Astrocyte (in vitro differentiated cells and primary cell): ENCODE data around the gene RPS2. TPM values are rescaled to one million over a fixed set of nuclear protein-coding genes. Genes with fewer than 3 reads are reported as not detected.

Experiments used
- DNase-seq: peaks from one replicate; pipeline ENCODE4 v3.0.0-alpha.2; 2010; ENCODE audit warnings: low read depth
- FAIRE-seq: peaks from 2 replicates; lab custom pipeline; 2011; peaks lifted over from hg19 to GRCh38; lab: Jason Lieb, UNC
- H2AFZ ChIP-seq: 2 replicates; pipeline ENCODE4 v1.6.0; 2012; ENCODE audit warnings: low read depth, low read length, inconsistent platforms
- H3K27ac ChIP-seq: 2 replicates; pipeline ENCODE4 v1.5.1; 2011; ENCODE audit warnings: low read depth, low read length, inconsistent platforms
- H3K27me3 ChIP-seq: 2 replicates; pipeline ENCODE4 v1.6.0; 2011; ENCODE audit warnings: low read length, inconsistent platforms; ENCODE audit not compliant: insufficient read depth
- H3K36me3 ChIP-seq: 2 replicates; pipeline ENCODE4 v1.5.1; 2011; ENCODE audit warnings: low read length, inconsistent platforms; ENCODE audit not compliant: insufficient read depth
- H3K4me1 ChIP-seq: 2 replicates; pipeline ENCODE4 v1.5.1; 2011; ENCODE audit warnings: low read length, inconsistent platforms; ENCODE audit not compliant: insufficient read depth
- H3K4me2 ChIP-seq: 2 replicates; pipeline ENCODE4 v1.6.0; 2012; ENCODE audit warnings: low read length, inconsistent platforms
- H3K4me3 ChIP-seq: 2 replicates; pipeline ENCODE4 v1.5.1; 2011; ENCODE audit warnings: low read depth, mild to moderate bottlenecking, low read length, inconsistent platforms; ENCODE audit not compliant: insufficient read depth
- H3K79me2 ChIP-seq: 2 replicates; pipeline ENCODE4 v1.6.0; 2012; ENCODE audit warnings: mild to moderate bottlenecking, low read length, inconsistent platforms; ENCODE audit not compliant: insufficient read depth
- H3K9ac ChIP-seq: 2 replicates; pipeline ENCODE4 v1.6.0; 2012; ENCODE audit warnings: mild to moderate bottlenecking, low read length, inconsistent platforms
- H3K9me3 ChIP-seq: 2 replicates; pipeline ENCODE4 v1.5.1; 2012; ENCODE audit warnings: low read depth, mild to moderate bottlenecking, low read length, inconsistent platforms; ENCODE audit not compliant: insufficient read depth
- H4K20me1 ChIP-seq: 2 replicates; pipeline ENCODE4 v1.6.0; 2012; ENCODE audit warnings: low read length, inconsistent platforms; ENCODE audit not compliant: insufficient read depth
- H3K27ac Mint-ChIP-seq: one replicate; pipeline ENCODE4 v1.8.0; 2021; ENCODE audit warnings: mild to moderate bottlenecking, mixed read lengths; ENCODE audit not compliant: unreplicated experiment
- H3K27me3 Mint-ChIP-seq: one replicate; pipeline ENCODE4 v1.8.0; 2021; ENCODE audit warnings: low read depth, mixed read lengths; ENCODE audit not compliant: unreplicated experiment
- H3K36me3 Mint-ChIP-seq: one replicate; pipeline ENCODE4 v1.8.0; 2021; ENCODE audit warnings: low read depth, mixed read lengths; ENCODE audit not compliant: unreplicated experiment
- H3K4me1 Mint-ChIP-seq: one replicate; pipeline ENCODE4 v1.8.0; 2021; ENCODE audit warnings: low read depth, mixed read lengths; ENCODE audit not compliant: unreplicated experiment
- H3K4me3 Mint-ChIP-seq: one replicate; pipeline ENCODE4 v1.8.0; 2021; ENCODE audit warnings: mild to moderate bottlenecking, moderate library complexity, mixed read lengths; ENCODE audit not compliant: unreplicated experiment
- H3K9me3 Mint-ChIP-seq: one replicate; pipeline ENCODE4 v1.8.0; 2021; ENCODE audit warnings: mild to moderate bottlenecking, mixed read lengths; ENCODE audit not compliant: unreplicated experiment
- CTCF ChIP-seq: IDR thresholded peaks from 2 replicates; pipeline ENCODE4 v1.5.1; 2011; ENCODE audit warnings: low read depth, mild to moderate bottlenecking, inconsistent platforms, low read length, moderate library complexity; ENCODE audit not compliant: insufficient read depth
- EZH2 ChIP-seq: IDR thresholded peaks from 2 replicates; pipeline ENCODE4 v1.6.1; 2012; ENCODE audit warnings: mild to moderate bottlenecking, low read length, inconsistent platforms; ENCODE audit not compliant: insufficient read depth
- total RNA-seq: library from RNA; stranded (reverse); gene quantifications from 2 replicates; pipeline ENCODE4 v1.2.1, GENCODE V29; 2021

The RPS2 gene
- total RNA-seq, 1 donor from 2014 or later, result 2,534 TPM

GRCh38 chr16:1966460-1966859 is 1.8 kb upstream of the RPS2 start, which contains the start of gene RNF151:
Gene RNF151 (plus strand): TSS chr16:1966856. CDS start chr16:1966882, 26 bp downstream.
- no peak within 1 kb of the TSS for H2AFZ ChIP-seq
- H3K4me3 ChIP-seq, result peak within 1 kb of the TSS; percentile 91
- peaks cover 9% of the 10 kb centered on the region for H3K36me3 ChIP-seq
- peak within 1 kb of the TSS; percentile 99 for H3K4me2 ChIP-seq
- peak within 1 kb of the TSS; percentile 95 for H3K27ac Mint-ChIP-seq
- H3K9me3 Mint-ChIP-seq, result no peaks in the 10 kb centered on the region
- H3K27me3 Mint-ChIP-seq, result no peaks in the 10 kb centered on the region
- peaks cover 59% of the 10 kb centered on the region for H3K79me2 ChIP-seq
- peaks cover 18% of the 10 kb centered on the region for H3K36me3 Mint-ChIP-seq
- peaks cover 37% of the 10 kb centered on the region for H4K20me1 ChIP-seq
- peaks cover 33% of the 10 kb centered on the region for H3K4me1 ChIP-seq
- no peaks in the 10 kb centered on the region for H3K27me3 ChIP-seq
- no peaks in the 10 kb centered on the region for H3K9me3 ChIP-seq
- DNase-seq (no peak), FAIRE-seq (no peak)
- H3K27ac ChIP-seq, result peak within 1 kb of the TSS; percentile 96
- peaks cover 19% of the 10 kb centered on the region for H3K4me1 Mint-ChIP-seq
- H3K4me3 Mint-ChIP-seq, result peak within 1 kb of the TSS; percentile 97
- H3K9ac ChIP-seq, result peak within 1 kb of the TSS; percentile 92
- TF ChIP-seq CTCF, result no peak
- TF ChIP-seq EZH2, result no peak

GRCh38 chr16:1965396-1966001 is 873 bp upstream of the RPS2 start:
- Mint-ChIP-seq H3K4me3 (peak overlapping the region; percentile 97), H3K36me3 (peaks cover 20% of the 10 kb centered on the region), H3K9me3 (no peaks in the 10 kb centered on the region), H3K27me3 (no peaks in the 10 kb centered on the region), H3K27ac (peak overlapping the region; percentile 95), H3K4me1 (peaks cover 20% of the 10 kb centered on the region)
- Histone ChIP-seq H3K9me3 (no peaks in the 10 kb centered on the region), H3K4me1 (peaks cover 33% of the 10 kb centered on the region), H3K9ac (peak overlapping the region; percentile 92), H3K4me3 (peak overlapping the region; percentile 91), H3K27ac (peak overlapping the region; percentile 96), H3K36me3 (peaks cover 9% of the 10 kb centered on the region), H3K4me2 (peak overlapping the region; percentile 99), H2AFZ (peak overlapping the region; percentile 70), H4K20me1 (peaks cover 46% of the 10 kb centered on the region), H3K27me3 (no peaks in the 10 kb centered on the region), H3K79me2 (peaks cover 63% of the 10 kb centered on the region)
- DNase-seq (no peak), FAIRE-seq (no peak)
- TF ChIP-seq CTCF (no peak), EZH2 (no peak)
